ENCODE data around the gene MAGI3.

GRCh38 chr1:113451710-113452109, 61.4 kb downstream of the MAGI3 start:
- TF ChIP-seq POLR2A (IDR thresholded peaks at IDR 0.05; ENCODE audit: low read length) (no peak), GATA1 (IDR thresholded peaks at IDR 0.05; ENCODE audit: low read depth, low read length) (no peak)

Measured in erythroblast (primary cell).